Stimulated activated CD4-positive, alpha-beta T cell treated with anti-CD3 and anti-CD28 coated beads, Interleukin-2, amount 100 ng/mL, for 4 hours (primary cell): ENCODE data around the gene FCER2.
A peak's percentile ranks its signal among the peaks of the same experiment; 100 is the strongest.

Experiments used
- DNase-seq: peaks from one replicate; pipeline ENCODE4 v3.0.0-alpha.2; 2020; ENCODE audit warnings: low read depth

FCER2 gene

DNA sequence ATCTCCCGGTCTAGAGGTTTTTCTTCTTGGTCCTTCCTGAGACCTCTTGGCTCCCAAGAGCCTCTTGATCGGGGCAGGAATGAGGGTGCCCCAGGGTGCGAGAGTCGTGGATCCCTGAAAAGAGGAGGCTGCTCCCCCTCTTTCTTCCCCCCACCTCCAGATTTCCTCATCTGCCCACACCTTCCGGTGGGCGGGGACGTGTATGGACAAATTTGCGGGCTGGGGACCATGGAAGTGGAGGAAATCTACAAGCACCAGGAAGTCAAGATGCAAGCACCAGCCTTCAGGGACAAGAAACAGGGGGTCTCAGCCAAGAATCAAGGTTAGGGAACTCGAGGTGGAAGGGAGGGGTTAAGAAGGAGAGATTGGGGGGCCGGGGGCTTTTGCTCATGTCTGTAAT lies 25.1 kb downstream of the FCER2 start, which contains the start of gene MCEMP1:
Gene MCEMP1, plus strand, starts transcription at position 237 of the 400 bp plus-strand sequence. Its CDS starts 31 bp downstream, at position 268.
- DNase-seq = no peak

DNA sequence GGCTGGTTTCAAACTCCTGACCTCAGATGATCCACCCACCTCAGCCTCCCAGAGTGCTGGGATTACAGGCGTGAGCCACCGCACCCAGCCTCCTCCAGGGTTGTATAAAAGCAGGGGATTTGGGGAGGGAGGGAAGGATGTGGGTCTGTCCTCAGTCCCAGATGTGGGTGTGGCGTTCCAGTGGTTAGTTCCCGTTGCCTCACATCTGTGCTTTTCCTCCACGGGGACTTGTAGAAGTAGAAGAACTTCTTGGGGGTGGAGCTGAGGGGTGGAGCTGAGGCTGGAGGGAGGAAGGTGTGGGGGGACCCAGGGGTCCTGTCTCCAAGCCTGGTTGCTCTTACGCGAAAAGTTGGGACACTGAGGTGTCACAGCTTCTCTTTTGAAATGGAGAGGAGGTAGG lies 25.6 kb downstream of the FCER2 start:
- no peak for DNase-seq

DNA sequence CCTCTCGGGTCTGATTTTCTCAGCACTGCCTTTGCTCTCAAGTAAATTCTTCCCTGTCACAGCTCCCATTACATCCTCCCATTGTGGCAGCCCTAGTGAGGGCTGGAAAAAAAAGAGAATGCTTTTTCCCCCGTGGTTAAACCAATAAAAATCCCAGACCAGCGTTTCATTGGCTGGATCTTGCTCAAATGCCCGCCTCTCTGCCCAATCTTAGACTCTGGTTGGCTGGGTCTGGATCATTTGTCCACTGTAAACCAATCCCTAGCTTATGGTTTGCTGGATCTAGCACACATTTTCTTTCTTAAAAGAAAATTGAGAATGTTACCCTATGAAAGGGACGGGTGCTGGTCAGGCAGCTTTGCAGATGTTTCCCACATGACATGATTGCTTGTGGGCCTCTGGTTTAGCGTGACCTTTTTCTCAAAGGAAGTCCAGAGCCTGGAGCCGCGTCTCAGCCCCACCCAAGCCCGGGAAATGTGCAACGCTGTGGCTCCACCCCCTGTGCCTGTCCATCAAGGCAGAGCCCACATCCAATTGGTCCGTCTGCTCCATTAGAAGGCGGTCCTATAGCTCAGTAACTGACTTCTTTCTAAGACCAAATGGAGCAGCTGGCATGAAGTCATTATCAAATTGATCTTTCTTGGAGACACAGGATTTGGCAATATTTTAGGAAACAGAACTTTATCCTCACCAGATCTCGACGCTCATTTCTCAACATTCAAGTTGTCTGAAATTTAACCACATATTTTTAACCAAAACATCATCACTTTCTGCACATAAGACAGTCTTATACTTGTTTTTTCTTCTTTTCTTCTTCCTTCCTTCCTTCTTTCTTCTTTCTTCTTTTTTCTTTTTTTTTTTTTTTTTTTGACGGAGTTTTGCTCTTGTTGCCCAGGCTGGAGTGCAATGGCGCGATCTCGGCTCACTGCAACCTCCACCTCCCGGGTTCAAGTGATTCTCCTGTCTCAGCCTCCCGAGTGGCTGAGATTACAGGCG lies 27.6 kb downstream of the FCER2 start:
- DNase-seq = no peak

DNA sequence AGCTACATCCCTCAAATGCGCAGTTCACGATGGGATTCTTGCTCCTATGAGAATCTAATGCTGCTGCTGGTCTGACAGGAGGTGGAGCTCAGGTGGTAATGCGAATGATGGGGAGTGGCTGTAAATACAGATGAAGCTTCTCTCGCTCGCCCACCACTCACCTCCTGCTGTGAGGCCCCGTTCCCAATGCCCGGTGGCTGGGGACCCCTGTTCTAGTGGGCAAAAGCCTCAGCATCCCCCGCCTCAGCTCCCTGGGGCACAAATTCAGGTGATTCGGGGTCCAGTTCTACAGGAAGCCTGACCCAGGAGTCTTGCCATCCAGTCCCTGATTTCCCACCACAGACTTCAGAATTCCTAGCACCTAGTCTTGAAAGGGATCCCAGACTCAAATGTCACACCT lies 29.4 kb downstream of the FCER2 start:
- no peak for DNase-seq

DNA sequence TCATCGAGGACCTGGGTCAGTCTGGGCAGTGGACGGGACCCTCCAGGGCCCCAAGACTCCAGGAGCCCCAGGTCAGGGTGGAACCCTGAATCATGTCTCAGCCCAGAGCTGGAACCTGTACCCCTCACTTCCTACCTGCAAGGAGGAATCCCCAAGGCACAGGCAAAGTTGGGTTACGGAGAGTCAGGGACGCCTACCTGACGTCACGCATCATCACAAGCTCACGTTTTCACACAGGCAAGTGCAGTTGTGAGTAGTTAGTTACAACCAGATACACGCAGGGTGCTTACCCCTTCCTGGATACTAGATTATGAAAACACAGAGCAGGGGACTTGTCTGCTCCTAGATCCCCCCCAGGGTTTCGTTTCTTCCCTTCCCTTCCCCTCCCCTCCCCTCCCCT lies 31.1 kb downstream of the FCER2 start:
- no peak for DNase-seq

DNA sequence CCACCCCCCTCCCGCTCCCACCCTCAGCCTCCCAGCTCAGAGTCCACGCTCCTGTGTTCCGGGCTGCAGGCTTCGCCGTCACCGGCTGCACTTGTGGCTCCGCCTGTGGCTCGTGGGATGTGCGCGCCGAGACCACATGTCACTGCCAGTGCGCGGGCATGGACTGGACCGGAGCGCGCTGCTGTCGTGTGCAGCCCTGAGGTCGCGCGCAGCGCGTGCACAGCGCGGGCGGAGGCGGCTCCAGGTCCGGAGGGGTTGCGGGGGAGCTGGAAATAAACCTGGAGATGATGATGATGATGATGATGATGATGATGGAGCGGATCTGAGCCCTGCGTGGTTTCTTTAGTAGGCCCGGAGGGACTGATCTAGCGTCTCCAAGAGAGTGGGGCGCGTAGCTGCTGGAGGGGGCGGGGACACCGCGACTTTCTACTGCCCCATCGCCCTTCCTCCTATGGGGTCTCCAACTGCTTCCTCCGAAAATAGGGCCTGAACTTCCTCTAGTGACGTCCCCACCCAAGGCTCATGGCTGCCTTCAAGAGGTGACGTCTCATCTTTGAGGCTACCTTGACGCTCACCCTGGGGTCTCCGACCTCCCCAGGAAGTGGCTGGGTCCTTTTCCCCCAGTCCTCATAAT lies 31.7 kb downstream of the FCER2 start:
- no peak for DNase-seq

DNA sequence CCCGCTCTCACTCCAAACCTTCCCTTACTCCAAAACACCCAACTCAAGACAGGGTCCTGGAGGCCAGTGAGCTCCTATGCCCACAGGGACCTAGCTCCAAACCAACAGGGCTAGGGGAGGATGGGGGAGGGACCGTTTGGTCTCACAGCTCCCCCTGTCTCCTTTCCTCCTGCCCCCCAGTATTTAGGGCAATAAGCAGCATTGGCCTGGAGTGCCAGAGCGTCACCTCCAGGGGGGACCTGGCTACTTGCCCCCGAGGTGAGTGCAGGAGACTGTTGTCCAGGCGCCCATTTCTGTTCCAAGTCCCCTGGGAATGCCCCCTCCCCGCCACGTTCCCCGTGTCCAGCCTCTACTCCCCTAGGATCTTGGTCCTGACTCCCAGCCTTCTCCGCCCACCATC lies 32.3 kb downstream of the FCER2 start:
- no peak for DNase-seq

DNA sequence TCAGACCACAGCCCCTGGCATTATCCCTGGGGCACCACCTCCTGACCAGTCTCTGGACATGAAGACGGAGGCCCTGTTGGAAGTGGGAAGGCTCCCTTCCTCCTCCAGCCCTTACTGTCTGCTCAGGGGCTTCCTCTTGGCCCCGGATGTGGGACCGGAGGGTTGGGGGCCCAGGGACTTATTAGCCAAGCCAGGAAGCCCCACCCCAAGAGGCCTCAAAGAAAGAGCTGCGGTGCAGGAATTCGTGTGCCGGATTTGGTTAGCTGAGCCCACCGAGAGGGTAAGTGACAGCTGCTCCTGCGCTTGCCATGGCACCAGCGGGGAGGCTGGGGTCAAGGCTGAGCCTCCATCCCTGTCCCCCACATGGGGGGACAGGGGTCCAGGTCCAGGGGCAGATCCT lies 33.1 kb downstream of the FCER2 start, which contains the start of gene RETN:
Gene RETN, plus strand, starts transcription at position 208 of the 400 bp plus-strand sequence. CDS start 278 bp downstream, outside the sequence.
- DNase-seq = no peak

DNA sequence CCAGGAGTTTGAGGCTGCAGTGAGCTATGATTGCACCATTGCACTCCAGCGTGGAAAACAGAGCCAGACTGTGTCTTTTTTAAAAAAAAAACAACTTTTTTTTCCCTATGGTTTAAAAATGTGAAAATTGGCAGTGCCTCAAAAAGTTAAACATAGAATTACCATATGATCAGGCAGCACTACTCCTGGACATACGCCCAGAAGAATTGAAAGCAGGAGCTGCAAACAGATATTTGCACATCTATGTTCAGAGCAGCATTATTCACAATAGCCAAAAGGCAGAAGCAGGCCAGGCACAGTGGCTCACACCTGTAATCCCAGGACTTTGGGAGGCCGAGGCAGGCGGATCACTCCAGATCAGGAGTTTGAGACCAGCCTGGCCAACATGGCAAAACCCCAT lies 36.9 kb downstream of the FCER2 start:
- DNase-seq = no peak

DNA sequence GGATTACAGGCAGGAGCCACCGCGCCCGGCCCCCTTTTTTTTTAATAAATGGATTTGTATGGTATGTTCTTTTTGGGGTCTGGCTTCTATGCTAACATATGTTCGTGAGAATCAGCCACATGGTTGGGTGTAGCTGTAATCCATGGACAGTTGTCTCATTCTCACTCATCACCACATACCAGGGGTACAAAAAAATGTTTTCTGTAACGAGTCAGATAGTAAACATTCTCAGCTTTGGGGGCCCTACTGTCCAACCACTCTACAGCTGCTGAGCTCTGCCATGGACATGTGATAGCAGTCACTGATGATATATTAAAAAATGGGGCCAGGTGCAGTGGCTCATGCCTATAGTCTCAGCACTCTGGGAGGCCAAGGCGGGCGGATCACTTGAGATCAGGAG lies 38.2 kb downstream of the FCER2 start:
- DNase-seq = no peak

DNA sequence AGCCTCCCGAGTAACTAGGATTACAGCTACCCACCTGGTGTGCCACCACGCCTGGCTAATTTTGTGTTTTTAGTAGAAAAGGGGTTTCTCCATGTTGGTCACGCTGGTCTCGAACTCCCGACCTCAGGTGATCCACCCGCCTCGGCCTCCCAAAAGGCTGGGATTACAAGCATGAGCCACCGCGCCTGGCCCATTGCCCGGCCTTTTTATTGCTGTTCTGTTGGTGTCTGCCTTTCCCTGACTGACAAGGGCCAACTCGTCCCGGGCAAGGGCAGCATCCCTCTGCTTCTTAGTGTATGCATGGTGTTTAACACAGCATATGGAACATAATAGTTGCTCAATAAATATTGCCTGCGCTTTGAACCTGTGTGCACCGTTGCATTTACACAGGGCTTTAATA lies 39.3 kb downstream of the FCER2 start:
- DNase-seq = no peak

DNA sequence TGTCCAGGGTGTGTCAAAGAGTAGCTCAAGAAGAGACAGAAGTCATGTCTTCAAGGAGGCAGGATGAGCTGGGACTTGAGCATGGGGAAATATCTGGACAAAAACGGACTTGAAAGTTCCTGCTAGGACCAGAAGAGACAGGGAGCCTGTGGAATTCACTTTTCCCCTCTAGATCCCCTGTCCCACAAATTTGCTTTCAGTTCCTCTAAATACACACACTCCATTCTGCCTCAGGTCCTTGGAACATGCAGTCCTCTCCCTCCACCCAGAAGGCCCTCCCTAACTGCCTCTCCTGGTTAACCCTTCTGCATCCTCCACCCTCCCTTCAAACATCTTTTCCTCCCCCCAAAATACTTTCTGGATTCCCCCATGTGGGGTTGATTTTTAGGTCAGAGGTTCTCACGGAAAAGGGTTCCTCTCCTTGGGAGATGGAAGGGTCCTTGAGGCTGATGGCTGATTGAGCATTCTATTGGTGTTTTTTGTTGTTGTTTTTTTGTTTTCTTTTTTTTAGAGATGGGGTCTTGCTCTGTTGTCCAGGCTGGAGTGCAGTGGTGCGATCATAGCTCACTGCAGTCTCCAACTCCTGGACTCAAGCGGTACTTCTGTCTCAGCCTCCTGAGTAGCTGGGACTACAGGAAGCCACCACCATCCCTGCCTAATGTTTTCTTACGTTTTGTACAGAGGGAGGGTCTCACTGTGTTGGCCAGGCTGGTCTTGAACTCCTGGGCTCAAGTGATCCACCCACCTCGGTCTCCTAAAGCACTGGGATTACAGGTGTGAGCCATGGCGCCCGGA lies 40.0 kb downstream of the FCER2 start:
- DNase-seq = no peak

DNA sequence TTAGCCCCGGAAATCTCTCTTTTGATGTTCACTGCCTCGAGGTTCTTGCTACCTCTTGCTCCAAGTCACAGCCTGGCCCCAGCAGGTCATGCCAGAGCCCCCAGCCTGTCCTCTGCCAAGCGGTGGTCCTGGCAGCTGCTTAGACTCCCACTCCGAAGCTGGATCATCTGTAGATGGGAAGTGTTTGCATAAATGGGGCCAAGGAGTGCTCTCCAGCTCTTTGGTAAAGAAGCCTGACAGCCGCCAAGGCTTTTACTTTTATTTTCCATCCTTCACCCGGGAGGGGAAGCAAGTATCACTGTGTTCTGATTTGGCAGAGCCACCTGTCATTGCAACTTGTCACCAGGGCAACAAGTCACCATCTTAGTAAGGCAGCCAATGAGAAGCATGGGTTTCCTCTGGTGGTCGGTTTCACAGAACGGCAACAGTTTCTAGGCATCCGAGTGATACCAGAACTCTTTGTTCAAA lies 43.7 kb downstream of the FCER2 start:
- DNase-seq = peak; percentile 32

DNA sequence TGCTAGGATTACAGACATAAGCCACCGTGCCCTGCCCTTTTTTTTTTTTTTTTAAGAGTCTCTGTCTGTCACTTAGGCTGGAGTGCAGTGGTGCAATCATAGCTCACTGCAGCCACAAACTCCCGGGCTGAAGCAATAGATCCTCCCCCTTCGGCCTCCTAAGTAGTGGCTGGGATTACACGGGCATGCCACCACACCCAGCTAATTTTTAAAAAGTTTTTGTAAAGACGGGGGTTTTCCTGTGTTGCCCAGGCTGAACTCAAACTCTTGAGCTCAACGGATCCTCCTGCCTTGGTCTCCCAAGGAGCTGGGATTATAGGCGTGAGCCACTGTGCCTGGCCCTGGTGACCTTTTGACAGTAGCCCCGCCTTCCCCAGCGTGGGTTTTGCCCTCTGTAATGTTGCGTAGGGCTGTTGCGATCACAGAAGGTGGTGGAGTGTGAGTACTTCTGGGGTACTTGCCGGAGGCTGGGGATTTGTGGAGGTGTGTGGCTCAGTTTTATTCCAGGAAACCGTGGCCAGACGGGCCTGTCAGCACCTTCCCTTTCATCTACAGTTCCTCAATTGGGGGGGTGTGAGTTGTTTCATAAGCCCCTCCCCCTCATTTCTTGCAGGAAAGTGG lies 44.7 kb downstream of the FCER2 start:
- no peak for DNase-seq

DNA sequence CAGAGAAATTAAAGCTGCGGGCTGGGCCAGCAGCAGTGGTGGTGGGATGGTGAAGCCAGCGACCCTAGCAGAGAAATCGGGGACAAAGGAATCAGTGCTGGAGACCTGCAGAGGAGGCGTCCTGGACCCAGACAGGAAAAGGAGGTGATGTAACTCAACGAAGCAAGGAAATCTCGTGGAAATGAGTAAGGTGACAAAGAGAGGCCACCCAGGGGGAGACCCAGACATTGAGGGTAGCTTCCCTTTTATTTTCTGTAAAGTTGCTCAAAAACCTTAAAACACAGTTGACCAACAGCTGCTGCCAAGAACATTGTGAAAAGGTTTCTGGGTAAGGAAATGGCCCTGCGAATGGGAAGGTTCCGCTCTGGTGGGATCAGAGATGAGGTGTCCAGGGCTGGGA lies 46.4 kb downstream of the FCER2 start:
- no peak for DNase-seq

DNA sequence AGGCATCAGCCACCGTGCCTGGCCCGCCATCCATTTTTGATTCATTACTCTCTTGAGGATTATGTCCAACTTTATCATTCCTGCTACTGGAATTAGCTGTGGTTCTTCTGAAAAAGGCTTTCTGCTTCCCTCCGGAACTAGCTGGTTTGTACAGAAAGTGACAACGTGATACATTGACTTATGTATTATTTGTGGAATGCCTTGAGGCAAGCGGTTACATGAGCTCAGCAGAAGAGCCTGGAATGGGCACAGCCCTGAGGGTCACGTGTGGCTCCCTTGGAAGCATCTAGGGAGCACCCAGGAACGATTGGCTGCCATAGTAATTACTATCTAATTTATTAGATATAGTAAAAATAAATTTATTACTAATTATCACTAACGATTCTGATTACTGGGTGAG lies 47.5 kb downstream of the FCER2 start:
- DNase-seq = no peak

DNA sequence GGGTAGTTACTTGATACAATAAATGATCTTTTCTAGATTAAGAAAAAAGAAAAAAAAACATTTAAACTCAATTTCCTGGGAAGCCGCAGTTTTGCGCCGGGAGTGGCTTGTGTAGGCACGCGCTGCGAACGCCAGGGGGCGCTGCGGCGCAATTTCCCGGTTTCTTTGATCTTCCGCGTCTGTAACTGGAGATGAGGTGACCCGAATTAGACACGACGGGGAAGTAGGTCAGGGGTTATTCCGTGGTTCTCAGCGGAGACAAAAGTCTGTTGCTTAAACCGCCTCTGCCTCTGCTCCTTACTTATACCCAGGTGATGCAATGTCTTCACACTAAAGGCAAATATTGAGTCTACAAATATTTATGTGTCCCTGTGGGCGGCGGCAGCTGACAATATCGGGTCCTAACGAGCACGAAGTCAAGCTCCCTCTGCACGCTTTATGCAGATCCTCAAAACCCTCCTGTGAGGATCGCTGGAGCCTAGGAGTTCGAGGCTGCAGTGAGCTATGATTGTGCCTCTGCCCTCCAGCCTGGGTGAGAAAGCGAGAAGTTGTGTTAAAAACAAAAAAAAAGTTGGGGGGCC lies 49.8 kb downstream of the FCER2 start:
- DNase-seq = peak; percentile 74

DNA sequence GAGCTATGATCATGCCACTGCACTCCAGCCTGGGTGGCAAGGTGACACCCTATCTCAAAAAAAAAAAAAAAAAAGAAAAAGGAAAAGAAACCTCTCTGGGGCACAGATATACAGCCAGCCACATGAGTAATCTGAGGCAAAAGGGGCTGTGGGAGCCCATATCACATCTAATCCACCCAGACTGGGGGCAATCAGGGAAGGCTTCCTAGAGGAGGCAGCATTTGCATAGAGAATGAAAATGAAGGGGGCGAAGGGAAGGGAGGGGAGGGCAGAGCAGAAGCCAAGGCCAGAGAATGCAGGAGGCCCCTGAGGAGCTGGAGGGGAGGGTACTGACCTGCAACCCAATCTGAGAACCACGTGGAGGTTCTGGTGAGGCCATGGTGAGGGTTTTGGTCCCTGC lies 51.8 kb downstream of the FCER2 start:
- DNase-seq = no peak

DNA sequence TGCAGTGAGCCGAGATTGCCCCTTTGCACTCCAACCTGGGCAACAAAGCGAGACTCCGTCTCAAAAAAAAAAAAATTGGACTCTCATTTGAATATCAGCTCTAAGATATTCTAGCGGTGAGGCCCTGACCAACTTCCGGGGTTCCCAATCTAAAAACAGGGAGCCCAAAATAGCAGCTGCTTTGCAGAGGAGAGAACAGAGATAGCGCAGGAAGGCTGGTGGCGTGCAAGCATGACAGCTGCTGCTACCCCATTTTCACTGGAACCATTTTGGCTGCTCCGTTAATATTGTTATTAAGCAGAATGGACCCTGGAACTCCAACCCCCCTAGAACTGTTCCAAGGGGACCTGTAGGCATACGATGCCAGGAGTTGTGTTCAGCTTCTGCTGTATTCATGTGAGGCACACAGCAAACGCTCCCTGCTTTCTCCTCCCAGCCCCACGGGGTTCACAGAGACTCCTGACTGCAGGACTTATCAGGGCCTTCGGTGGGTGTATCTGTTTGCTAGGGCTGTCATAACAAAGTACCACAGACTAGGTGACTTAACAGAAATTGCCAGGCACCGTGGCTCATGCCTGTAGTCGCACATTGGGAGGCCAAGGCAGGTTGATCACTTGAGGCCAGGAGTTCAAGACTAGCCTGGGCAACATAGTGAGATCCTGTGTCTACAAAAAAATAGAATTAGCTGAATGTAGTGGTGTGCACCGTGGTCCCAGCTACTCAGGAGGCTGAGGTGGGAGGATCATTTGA lies 53.5 kb downstream of the FCER2 start:
- no peak for DNase-seq

DNA sequence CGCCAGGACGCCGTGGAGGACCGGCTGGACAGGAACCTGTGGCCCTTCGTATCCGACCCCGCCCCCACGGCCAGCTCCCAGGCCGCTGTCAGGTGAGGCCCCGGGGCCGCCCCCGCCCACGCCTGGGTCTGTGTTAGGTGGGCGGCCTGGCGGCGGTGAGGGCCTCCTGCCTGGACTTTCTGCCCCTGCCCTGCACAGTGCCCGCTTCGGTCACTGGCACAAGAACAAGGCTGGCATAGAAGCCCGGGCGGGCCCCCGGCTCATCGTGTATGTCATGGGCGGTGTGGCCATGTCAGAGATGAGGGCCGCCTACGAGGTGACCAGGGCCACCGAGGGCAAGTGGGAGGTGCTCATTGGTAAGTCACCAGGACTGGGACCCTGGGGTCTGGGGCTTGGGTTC lies 54.8 kb downstream of the FCER2 start:
- no peak for DNase-seq

DNA sequence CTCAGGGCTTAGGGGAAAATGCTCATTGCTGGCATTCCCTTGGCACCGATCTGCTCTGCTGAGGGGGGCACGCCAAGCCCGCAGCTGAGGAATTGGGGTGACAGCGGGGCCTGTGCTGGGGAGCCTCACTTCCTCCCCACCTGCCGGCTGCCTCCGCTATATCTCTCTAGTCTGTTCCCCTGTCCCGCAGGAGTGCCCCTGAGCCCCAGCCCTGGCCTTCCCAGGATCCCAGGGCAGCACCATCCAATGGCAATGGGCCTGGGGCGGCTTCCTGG lies 55.6 kb downstream of the FCER2 start:
- no peak for DNase-seq
